Putamen (tissue), 1 donor: Measurements from ENCODE around the gene ARHGEF1.

Experiments used
- DNase-seq: peaks from one replicate; pipeline ENCODE4 v3.0.0-alpha.2; 2016; ENCODE audit warnings: low spot score

The ARHGEF1 gene

DNA sequence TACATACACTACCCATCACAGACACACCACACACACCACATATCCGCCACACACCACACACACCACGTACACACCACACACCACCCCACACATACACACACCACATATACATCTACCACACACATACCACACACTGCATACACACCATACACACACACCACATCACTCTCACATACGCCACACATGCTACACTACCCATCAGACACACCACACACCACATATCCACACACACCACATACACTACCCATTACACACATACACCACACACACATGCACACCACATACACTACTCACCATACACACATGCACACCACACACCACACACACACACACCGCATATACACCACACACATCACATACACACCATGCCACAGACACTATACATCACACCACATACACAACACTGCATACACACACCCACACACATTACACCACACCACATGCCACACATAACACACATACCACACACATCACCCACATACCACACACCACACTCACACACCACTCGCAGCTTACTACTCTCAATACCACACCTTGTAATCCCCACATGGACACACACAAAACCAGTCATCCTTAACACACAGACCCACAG, 35.8 kb downstream of the ARHGEF1 start:
- no peak for DNase-seq

DNA sequence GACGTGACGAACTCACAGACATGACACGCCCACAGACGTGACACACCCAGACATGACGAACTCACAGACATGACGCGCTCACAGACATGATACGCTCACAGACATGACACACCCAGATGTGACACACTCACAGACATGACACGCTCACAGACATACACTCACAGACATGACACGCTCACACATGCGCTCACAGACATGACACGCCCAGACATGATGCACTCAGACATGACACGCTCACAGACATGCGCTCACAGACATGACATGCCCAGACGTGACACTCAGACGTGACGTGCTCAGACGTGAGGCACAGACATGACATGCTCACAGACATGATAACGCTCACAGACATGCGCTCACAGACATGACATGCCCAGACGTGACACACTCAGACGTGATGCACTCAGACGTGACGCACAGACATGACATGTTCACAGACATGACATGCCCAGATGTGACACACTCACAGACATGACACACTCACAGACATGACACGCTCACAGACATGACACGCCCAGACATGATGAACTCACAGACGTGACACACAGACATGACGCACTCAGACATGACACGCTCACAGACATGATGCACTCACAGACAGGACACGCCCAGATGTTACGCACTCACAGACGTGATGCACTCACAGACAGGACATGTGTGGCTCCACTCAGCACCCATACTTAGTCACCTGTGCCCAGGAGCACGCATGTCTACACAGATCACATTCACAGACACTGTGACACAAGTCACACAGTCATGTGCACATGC, 37.1 kb downstream of the ARHGEF1 start:
- DNase-seq, result no peak

DNA sequence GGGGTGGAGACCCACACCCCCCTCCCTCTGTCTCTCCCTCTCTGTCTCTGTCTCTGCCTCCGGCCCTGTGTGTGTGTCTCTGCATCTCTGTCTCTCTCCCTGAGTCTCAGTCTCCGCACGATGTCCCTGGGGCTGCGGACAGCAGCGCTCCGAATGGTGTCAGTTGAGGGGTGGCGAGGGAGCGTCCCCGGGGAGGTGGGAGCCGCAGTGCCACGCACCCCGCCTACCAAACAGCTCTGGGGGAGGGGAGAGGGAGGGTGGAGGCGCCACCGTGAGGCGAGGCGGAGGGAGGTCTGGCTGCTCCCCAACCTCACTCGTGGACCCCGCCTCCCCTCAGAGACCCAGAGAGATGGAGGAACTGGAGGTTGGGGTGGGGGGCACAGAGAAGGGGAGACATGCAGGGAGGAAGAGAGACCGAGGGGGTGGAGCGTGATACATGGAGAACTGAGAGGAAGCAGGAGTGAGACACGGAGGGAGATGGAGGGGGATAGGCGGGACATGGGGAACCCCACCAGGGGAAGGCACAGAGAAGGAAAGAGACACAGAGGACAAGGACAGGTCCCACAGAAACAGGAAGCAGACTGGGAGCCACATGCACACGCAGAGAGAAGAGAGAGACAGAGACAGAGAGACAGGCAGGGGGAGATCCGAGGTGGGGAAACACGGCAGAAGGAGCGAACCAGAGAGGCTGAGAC, 38.0 kb downstream of the ARHGEF1 start:
- no peak for DNase-seq

DNA sequence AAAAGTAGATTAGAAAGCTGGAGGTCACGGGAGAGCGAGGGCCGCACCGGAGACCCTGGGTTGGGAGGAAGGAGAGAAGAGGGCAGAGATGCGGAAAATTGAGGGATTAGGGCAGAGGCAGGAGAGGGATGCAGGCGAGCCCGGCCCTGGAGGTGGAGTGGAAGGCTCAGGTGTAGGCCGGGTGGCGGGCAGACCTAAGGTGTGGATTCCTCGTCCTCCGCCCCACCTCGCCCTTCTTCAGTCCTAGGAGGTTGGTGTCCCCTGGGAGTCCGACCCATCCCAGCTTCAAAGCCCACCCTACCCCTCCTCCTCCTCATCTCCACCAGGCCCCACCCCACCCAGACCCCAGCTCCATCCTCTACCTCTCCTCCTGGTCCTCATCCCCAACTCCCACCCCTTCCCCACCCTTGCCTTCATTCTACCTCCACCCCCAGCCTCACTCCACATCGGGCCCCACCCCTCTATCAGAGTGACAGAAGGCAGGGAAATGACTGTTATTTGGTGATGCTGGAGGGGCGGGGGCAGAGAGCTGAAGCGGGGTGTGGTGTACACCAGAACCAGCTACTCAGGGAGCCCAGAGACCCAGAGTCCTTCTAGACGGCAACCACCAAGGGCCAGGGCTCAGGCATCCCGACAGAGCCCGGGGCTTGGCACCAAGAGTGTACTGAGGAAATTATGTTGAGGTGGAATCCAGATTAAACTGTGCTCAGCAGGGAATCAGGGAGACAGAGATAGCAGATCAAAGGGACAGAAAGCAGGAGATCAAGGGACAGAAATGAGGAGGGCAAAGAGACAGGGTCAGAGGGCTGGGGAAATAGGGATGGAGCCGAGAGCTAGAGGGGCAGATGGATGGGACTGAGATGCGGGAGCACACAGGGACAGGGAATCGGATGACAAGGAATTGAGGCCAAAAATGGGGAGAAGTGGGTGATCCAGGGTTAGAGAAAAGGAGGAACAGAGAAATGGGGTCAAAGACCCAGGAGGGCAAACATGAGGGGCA, 38.9 kb downstream of the ARHGEF1 start:
- no peak for DNase-seq

DNA sequence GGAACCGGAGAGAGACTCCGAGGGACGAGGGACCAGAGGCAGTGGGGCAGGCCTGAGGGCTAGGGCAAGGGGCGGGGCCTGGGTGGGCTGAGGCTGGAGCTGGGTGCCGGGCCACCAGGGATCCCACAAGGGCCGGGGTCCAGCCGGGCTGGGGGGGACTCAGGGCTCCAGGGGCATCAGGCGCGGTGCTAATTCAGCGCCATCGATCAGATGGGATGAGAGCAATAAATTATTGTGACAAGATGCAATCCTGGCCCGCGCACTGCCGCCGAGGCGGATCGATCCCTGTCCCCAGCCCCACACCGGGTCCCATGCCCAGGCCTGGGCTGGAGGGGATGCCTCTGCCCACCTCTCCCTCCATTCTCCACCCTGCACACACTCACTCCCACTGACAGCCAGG, 39.6 kb downstream of the ARHGEF1 start:
- no peak for DNase-seq

DNA sequence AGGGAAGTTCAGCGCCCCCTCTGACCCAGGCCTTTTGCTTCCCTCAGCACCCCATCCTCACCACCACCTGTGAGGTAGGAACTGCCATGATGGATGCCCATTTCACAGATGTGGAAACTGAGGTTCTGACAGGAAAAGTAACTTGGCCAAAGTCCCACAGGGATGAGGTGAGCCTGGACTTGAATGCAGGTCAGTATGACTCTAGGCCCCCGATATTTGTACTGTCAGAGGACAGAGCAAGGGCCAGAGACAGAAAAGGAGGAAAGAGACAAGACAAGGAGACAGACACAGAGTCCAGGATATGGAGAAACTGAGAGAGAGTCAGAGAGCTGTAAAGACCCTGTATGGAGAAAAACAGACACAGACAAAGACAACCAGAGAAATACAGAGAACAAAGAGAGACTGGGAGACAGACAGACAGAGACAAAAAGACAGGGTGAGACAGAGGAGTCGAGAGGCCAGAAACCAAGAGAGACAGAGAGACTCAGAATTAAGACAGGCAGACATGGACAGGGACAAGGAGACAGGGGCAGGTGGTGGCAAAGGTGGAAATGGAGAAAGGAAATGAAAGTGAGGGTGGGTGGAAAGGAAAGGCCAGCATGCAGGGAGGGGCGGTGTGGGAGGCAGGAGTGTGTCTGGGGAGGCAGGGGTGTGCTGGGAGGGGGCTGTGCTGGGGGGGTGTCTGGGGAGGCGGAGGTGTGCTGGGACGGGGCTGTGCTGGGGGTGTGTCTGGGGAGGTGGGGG, 40.2 kb downstream of the ARHGEF1 start:
- DNase-seq, result no peak

DNA sequence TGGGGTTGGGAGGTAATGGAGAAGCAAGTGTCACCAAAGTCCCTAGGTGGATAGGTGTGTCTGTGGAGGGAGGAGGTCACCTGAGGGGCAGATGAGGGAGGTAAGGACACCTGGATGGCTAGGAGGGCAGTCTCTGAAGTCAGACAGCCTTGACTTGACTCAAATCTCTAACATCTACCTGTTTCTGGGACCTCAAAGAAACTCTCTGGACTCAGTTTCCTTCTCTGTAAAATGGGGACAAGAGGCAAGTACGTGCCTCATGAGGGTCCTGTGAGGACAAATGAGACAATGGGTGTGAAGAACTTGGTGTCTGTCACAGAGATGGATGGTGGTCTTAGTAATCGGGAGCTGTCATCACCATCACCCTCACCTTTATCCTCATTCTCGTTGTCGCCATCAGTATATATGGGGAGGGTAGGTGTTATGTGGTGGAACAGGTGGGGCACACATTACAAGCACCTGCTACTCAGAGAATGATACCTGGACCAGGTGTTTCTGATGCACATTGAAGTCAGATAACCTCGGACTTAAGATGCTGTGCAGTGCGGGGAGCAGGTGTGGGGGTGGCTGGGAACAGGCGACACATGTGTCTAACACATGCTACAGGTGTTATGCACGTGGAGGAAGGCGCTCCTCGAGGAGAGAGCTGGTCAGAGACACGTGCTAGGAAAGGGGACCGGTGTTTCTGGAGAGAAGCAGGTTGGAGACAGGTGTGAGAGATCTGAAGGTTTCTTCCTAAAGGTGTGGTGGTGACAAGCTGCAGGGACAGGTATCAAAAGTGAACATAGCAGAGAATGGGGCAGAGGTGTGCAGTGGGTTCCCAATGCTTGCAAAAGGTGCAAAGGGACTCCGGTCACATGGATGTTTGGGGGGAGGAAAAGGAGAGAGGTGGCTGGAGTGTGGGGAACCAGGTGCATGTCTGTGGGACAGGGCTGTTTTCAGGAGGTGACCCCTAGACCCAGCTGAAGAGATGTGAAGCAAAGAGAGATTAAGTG, 41.5 kb downstream of the ARHGEF1 start:
- DNase-seq, result no peak

DNA sequence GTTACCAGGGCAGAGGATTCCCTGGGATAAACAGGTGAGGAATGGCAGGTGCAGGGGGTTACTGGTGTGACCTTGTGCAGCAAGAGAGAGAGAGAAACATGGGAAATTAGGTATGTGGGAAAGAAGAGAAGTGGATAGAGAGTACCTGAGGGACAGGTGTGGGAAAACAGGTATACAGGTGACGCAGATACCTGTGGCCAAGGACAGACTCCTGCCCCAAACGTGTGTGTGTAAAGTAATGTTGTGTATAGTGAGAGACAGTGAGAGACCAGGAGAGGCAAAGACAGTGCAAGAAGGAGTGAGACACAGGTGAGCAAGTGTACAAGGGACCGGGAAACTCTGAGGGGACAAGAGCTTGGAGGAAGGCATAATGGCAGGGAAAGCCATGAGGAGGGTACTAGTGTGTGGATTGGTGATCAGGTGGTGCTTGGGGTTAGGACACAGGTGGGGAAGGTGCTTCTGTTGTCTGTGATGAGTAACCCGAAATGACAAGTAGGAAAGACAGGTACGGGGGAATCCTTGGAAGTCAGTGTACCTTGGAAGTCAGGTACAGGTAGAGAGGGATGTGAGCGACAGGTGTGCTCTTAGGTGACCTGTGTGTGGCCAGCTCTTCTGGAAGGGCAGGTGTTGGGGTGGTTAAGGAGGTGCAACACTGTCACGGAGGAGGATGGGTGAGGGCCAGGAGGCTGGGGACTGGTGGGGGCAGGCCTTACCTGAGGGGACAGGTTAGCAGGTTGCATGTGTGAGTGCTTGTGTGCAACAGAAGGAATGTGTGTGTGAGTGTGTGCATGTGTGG, 42.4 kb downstream of the ARHGEF1 start:
- no peak for DNase-seq

DNA sequence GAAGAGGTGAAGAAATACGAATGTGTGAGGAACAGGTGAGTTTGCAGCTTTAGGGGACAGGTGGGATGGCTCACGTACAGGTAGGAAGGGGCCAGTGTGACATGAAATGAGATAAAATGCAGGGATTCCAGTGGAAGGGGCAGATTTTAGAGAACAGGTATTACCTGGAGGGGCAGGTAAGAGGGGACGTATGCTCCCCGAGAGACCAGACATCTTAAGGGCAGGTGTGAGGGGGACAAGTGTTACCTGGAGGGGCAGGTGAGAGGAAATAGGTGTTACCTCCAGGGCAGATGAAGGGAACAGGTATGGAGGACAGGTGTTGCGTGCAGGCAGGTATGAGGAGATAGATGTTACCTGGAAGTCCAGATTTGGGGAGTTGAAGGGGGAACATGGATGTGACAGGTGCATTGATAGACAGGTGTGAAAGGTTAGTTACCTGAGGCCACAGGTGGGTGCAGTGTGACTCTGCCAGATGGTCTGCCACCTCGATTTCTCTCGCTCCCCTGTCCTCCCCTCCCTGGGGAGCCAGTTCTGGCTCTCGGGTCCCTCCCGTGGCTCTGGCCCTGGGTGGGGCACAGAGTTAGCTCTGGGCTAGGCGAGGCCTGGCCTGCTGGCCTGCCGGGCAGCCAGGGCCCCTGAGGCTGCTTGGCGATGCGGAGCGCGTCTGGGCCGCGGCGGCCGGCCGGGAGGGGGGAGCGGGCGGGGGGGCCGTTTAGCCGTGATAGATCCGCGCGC, 43.2 kb downstream of the ARHGEF1 start:
- no peak for DNase-seq

DNA sequence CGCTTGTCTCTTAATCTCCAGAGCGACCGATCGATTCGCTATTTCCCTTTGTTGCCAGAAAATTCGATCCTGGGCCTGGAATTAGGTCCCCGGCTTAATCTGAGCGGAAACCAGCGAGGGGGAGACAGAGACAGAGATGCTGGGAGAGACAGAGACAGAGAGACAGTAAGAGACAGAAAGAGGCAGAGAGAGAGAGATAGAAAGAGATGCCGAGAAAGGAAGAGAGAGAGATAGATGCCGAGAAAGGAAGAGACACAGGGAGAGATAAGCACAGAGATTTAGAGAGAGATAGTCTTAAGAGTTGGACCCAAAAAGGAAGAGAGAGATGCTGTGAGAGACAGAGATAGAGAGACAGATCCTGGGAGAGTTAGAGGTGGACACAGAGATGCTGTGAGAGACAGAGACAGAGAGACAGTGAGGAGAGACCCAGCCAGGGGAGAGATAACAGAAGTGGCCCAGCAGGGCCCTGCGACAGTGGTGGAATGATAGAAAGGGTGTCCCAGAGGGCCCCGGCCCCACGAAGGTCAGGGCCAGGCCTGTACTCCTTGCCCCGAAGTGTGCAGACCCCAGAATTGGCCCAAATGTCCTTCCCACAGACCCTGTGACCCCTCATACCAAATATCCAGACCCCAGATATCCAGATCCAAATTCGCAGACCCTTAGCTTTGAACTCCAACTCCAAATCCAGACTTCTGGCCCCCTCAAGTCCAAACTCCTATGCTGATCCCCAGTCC, 43.9 kb downstream of the ARHGEF1 start:
- no peak for DNase-seq

DNA sequence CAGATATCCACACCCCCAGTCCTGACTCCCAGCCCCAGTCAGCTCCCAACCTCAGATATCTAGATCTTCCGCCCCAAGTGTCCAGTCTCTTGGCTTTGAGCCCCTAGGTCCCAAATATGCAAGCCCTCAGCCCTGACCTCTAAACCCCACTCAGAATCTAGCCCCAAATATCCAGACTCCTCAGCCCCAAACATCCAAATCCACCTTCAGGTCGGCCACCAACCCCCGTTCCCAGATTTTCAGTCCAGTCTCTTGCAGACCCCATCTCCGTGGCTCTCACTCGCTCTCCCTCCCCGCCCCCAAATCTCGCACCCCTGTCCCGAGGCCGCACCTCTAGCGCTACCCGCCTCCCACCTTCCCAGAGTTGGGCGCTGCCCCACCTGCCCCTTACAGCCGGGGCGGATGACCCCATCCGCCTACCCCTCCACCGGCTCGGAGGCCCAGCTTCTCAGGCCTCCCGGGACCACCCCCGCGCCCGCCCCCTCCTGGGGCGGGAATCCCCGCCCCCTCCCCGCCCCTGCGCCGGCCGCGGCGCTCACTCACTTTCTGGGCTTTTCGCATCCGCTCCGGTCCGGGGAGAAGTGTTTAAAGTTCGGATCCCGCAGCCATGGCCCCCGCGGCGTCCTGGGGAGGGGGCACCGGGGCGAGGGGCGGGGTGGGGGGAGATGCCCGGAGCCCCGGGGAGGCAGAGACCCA, 44.7 kb downstream of the ARHGEF1 start:
- no peak for DNase-seq

DNA sequence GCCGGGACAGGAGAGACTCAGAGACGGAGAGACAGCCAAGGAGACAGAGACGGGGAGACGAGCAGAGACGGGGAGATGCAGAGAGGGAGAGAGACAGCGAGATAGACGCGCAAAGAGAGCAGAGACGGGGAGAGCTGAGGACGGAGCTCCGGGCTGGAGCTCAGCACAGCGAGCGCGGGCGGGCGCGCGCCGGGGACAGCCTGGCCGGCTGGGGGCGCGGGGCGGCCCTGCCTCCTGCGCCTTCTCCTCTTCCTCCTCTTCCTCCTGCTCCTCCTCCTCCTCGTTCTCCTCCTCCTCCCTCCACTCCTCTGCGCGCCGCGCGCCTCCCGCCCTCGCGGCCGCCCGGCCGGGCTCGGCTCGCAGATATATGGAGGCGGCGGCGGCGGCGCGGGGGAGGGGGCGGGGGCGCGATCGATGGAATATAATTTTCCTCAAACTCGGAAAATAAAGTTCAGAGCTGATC, 45.3 kb downstream of the ARHGEF1 start, which contains the start of gene ERFL:
TSS of gene ERFL (minus strand) at position 229 of the 463 bp plus-strand sequence. CDS start 15,530 bp downstream, outside the sequence.
- no peak for DNase-seq

DNA sequence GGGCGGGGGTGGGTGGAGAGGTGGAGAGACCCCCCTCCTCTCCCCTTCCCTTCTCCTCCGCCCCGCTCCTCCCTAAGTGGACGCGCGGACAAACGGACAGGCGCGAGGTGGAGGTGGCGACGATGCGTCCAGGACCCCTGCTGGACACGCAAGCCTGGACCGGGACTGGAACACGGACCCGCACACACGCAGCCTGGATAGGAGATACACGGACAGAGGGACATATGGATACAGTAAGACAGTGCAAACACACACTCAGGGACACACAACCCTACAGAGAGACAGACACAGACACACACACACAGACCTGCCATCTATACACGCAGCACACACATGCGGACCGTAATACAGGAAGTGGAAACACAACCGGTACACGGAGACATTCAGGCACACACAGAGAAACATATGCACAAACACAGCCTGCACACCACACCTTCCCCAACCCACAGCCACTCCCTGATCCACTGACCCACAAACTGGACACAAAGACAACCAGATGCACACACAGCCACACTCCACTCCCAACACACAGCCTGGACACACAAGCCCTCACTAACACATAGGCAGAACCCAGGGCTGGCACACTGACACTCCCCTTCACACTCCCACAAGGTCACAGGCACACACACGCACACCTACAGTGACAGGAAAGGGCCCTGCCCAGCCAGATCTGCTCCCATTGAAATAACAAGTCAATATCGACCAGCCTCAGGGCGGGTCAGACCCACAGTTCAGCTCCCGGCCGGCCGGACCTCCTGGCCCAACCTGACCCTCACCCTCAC, 46.0 kb downstream of the ARHGEF1 start:
- no peak for DNase-seq

DNA sequence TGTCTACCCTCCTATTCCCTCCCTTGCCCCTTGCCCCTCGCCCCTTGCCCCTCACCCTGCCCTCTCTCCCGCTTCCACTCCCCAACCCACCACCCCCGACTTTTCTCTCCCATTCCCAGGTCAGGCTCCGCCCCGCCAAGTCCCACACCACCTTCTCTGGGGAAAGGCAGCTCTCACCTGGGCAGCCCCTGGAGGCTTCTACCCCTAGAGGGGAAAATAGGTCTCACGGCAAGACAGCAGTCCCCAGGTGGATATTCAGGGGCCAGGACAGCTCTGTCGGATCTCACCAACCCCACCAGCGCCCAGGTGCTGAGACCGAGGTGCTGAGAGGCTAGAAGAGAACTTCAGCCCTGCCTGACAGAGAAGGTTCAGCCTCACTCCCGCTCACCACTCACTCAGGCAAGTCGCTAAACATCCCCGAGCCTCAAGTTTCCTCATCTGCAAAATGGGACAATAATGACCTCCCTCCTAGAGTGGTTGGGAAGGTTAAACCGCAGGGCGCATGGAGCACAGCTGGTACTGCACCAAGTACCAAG, 46.6 kb downstream of the ARHGEF1 start:
- no peak for DNase-seq

DNA sequence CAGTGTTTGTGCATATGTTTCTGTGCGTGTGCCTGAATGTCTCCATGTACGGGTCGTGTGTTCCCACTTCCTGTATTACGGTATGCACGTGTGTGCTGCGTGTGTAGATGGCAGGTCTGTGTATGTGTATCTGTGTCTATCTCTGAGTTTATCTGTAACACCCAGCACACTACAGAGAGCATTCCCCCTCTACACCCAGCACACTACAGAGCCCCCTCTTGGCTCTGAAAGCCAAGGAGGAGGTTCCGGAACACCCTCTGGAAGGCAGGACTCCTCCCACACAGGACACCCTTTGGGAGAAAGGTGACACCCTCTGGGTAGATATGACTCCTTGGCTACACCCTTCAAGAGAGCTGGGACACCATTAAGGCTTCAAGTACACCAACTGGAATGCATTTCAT, 47.3 kb downstream of the ARHGEF1 start:
- DNase-seq, result no peak
